ENCODE results near the gene HS3ST3B1. TPM values are rescaled to one million over a fixed set of nuclear protein-coding genes. Genes with fewer than 3 reads are reported as not detected.

HS3ST3B1 gene
- total and polyA plus RNA-seq, 7 donors: 0.23 to 1.6 (median 0.64) TPM

GRCh38 chr17:14316126-14316832, 15.4 kb downstream of the HS3ST3B1 start:
- H3K4me1 ChIP-seq: no peaks in the 10 kb centered on the region
- 63 to 65% (median 64%) methylated on average over 10 of the region's 10 CpGs for WGBS, 3 donors
- intact Hi-C loops (cut with DNase I): no loop called here
- no peaks in the 10 kb centered on the region for H3K36me3 ChIP-seq (ENCODE audit: insufficient read depth in 1 of 2, low read depth in 1 of 2)
- no peak overlapping the region for H3K27ac ChIP-seq
- H3K9me3 ChIP-seq: no peaks in the 10 kb centered on the region
- DNase-seq (no peak), ATAC-seq (no peak)
- no peak for TF ChIP-seq CTCF (IDR thresholded peaks at IDR 0.05)
- no peak overlapping the region for H3K4me3 ChIP-seq
- peaks cover 0 to 5% (median 0%) of the 10 kb centered on the region in 3 donors for H3K27me3 ChIP-seq (ENCODE audit: insufficient read depth in 3 of 3, low read length in 2 of 3)

GRCh38 chr17:14317383-14317782, 16.5 kb downstream of the HS3ST3B1 start:
- intact Hi-C loops (cut with DNase I): no loop called here
- H3K4me3 ChIP-seq: no peak overlapping the region
- H3K9me3 ChIP-seq: no peaks in the 10 kb centered on the region
- 57 to 64% (median 61%) methylated on average over 3 of the region's 3 CpGs for WGBS, 3 donors
- peaks cover 0 to 5% (median 0%) of the 10 kb centered on the region in 3 donors for H3K27me3 ChIP-seq (ENCODE audit: insufficient read depth in 3 of 3, low read length in 2 of 3)
- no peak for TF ChIP-seq CTCF (IDR thresholded peaks at IDR 0.05)
- no peaks in the 10 kb centered on the region for H3K36me3 ChIP-seq (ENCODE audit: insufficient read depth in 1 of 2, low read depth in 1 of 2)
- DNase-seq (no peak), ATAC-seq (no peak)
- H3K27ac ChIP-seq: no peak overlapping the region
- H3K4me1 ChIP-seq: no peaks in the 10 kb centered on the region

- TF ChIP-seq CTCF (IDR thresholded peaks at IDR 0.05): no peak
- Histone ChIP-seq H3K9me3 (no peaks in the 10 kb centered on the region), H3K4me1 (no peaks in the 10 kb centered on the region), H3K27me3 (ENCODE audit: insufficient read depth in 3 of 3, low read length in 2 of 3) (peaks cover 0 to 3% (median 0%) of the 10 kb centered on the region in 3 donors), H3K4me3 (no peak overlapping the region), H3K36me3 (ENCODE audit: insufficient read depth in 1 of 2, low read depth in 1 of 2) (no peaks in the 10 kb centered on the region), H3K27ac (no peak overlapping the region)
- ATAC-seq: no peak
- WGBS, 3 donors: 47 to 60% (median 48%) methylated on average over 12 of the region's 12 CpGs
- intact Hi-C loops (cut with DNase I): no loop called here
- DNase-seq: no peak
These were observed 17.4 kb downstream of the HS3ST3B1 start for GRCh38 chr17:14318109-14318917.

GRCh38 chr17:14318918-14319205, 18.0 kb downstream of the HS3ST3B1 start:
- Histone ChIP-seq H3K36me3 (ENCODE audit: insufficient read depth in 1 of 2, low read depth in 1 of 2) (no peaks in the 10 kb centered on the region), H3K27ac (no peak overlapping the region), H3K27me3 (ENCODE audit: insufficient read depth in 3 of 3, low read length in 2 of 3) (peaks cover 0 to 3% (median 0%) of the 10 kb centered on the region in 3 donors), H3K4me1 (no peaks in the 10 kb centered on the region), H3K9me3 (no peaks in the 10 kb centered on the region), H3K4me3 (no peak overlapping the region)
- ATAC-seq (no peak), DNase-seq (no peak)
- 69 to 77% (median 71%) methylated on average over 4 of the region's 4 CpGs for WGBS, 3 donors
- intact Hi-C loops (cut with DNase I): no loop called here
- TF ChIP-seq CTCF (IDR thresholded peaks at IDR 0.05): no peak
